ENCODE measurements around the gene JCAD.
"Not testable (repeated sequence)": the region's sequence is repeated elsewhere in the genome, so short reads cannot be mapped to it uniquely, and the experiment has no call there.

Gene JCAD

GRCh38 chr10:30059209-30060107 is at the start of gene JCAD:
JCAD (minus strand) TSS chr10:30059586; CDS start chr10:30047812, 11,774 bp downstream.
- Histone ChIP-seq H3K4me3 (ENCODE audit: low read length) (peak within 1 kb of the TSS; percentile 72), H3K27me3 (ENCODE audit: insufficient read depth, low read length) (peaks cover 13% of the 10 kb centered on the region), H3K4me1 (ENCODE audit: insufficient read depth, low read length) (peaks cover 3% of the 10 kb centered on the region), H2AFZ (ENCODE audit: low read depth, low read length) (peak within 1 kb of the TSS; percentile 90), H3K36me3 (ENCODE audit: insufficient read depth, low read length) (no peaks in the 10 kb centered on the region), H3K9me3 (ENCODE audit: low read length) (no peaks in the 10 kb centered on the region)

GRCh38 chr10:30106987-30107386 is 47.6 kb upstream of the JCAD start:
- H3K4me3 ChIP-seq (ENCODE audit: low read length) = no peak overlapping the region
- H3K4me1 ChIP-seq (ENCODE audit: insufficient read depth, low read length) = no peaks in the 10 kb centered on the region
- H3K9me3 ChIP-seq (ENCODE audit: low read length) = no peaks in the 10 kb centered on the region
- H3K27me3 ChIP-seq (ENCODE audit: insufficient read depth, low read length) = no peaks in the 10 kb centered on the region
- no peaks in the 10 kb centered on the region for H3K36me3 ChIP-seq (ENCODE audit: insufficient read depth, low read length)
- no peak overlapping the region for H2AFZ ChIP-seq (ENCODE audit: low read depth, low read length)

- no peaks in the 10 kb centered on the region for H3K27me3 ChIP-seq (ENCODE audit: insufficient read depth, low read length)
- no peak overlapping the region for H3K4me3 ChIP-seq (ENCODE audit: low read length)
- H3K9me3 ChIP-seq (ENCODE audit: low read length) = no peaks in the 10 kb centered on the region
- H3K36me3 ChIP-seq (ENCODE audit: insufficient read depth, low read length) = no peaks in the 10 kb centered on the region
- H3K4me1 ChIP-seq (ENCODE audit: insufficient read depth, low read length) = no peaks in the 10 kb centered on the region
- no peak overlapping the region for H2AFZ ChIP-seq (ENCODE audit: low read depth, low read length)
Observed at GRCh38 chr10:30103595-30104320, 44.4 kb upstream of the JCAD start.

GRCh38 chr10:30099706-30100105 is 40.3 kb upstream of the JCAD start:
- H3K9me3 ChIP-seq (ENCODE audit: low read length); H3K4me3 ChIP-seq (ENCODE audit: low read length); H3K36me3 ChIP-seq (ENCODE audit: insufficient read depth, low read length); H3K27me3 ChIP-seq (ENCODE audit: insufficient read depth, low read length); H2AFZ ChIP-seq (ENCODE audit: low read depth, low read length); H3K4me1 ChIP-seq (ENCODE audit: insufficient read depth, low read length): not testable (repeated sequence)

GRCh38 chr10:30099101-30099500 is 39.7 kb upstream of the JCAD start:
- Histone ChIP-seq H3K36me3 (ENCODE audit: insufficient read depth, low read length) (no peaks in the 10 kb centered on the region), H3K4me3 (ENCODE audit: low read length) (no peak overlapping the region), H3K4me1 (ENCODE audit: insufficient read depth, low read length) (no peaks in the 10 kb centered on the region), H3K27me3 (ENCODE audit: insufficient read depth, low read length) (no peaks in the 10 kb centered on the region), H2AFZ (ENCODE audit: low read depth, low read length) (no peak overlapping the region), H3K9me3 (ENCODE audit: low read length) (no peaks in the 10 kb centered on the region)

- Histone ChIP-seq H3K27me3 (ENCODE audit: insufficient read depth, low read length) (no peaks in the 10 kb centered on the region), H2AFZ (ENCODE audit: low read depth, low read length) (no peak overlapping the region), H3K9me3 (ENCODE audit: low read length) (no peaks in the 10 kb centered on the region), H3K4me3 (ENCODE audit: low read length) (no peak overlapping the region), H3K4me1 (ENCODE audit: insufficient read depth, low read length) (no peaks in the 10 kb centered on the region), H3K36me3 (ENCODE audit: insufficient read depth, low read length) (no peaks in the 10 kb centered on the region)
Observed at GRCh38 chr10:30098629-30099028, 39.2 kb upstream of the JCAD start.

GRCh38 chr10:30096564-30096963 is 37.2 kb upstream of the JCAD start:
- no peak overlapping the region for H2AFZ ChIP-seq (ENCODE audit: low read depth, low read length)
- H3K36me3 ChIP-seq (ENCODE audit: insufficient read depth, low read length) = no peaks in the 10 kb centered on the region
- no peaks in the 10 kb centered on the region for H3K9me3 ChIP-seq (ENCODE audit: low read length)
- no peaks in the 10 kb centered on the region for H3K27me3 ChIP-seq (ENCODE audit: insufficient read depth, low read length)
- H3K4me3 ChIP-seq (ENCODE audit: low read length) = no peak overlapping the region
- H3K4me1 ChIP-seq (ENCODE audit: insufficient read depth, low read length) = no peaks in the 10 kb centered on the region

- H3K36me3 ChIP-seq (ENCODE audit: insufficient read depth, low read length) = no peaks in the 10 kb centered on the region
- H3K9me3 ChIP-seq (ENCODE audit: low read length) = no peaks in the 10 kb centered on the region
- H2AFZ ChIP-seq (ENCODE audit: low read depth, low read length) = no peak overlapping the region
- no peaks in the 10 kb centered on the region for H3K27me3 ChIP-seq (ENCODE audit: insufficient read depth, low read length)
- no peak overlapping the region for H3K4me3 ChIP-seq (ENCODE audit: low read length)
- no peaks in the 10 kb centered on the region for H3K4me1 ChIP-seq (ENCODE audit: insufficient read depth, low read length)
Observed at GRCh38 chr10:30095631-30096422, 36.4 kb upstream of the JCAD start.

- Histone ChIP-seq H3K4me3 (ENCODE audit: low read length) (no peak overlapping the region), H2AFZ (ENCODE audit: low read depth, low read length) (no peak overlapping the region), H3K4me1 (ENCODE audit: insufficient read depth, low read length) (no peaks in the 10 kb centered on the region), H3K9me3 (ENCODE audit: low read length) (no peaks in the 10 kb centered on the region), H3K27me3 (ENCODE audit: insufficient read depth, low read length) (no peaks in the 10 kb centered on the region), H3K36me3 (ENCODE audit: insufficient read depth, low read length) (no peaks in the 10 kb centered on the region)
Observed at GRCh38 chr10:30094601-30095000, 35.2 kb upstream of the JCAD start.

GRCh38 chr10:30093303-30093950 is 34.0 kb upstream of the JCAD start:
- H3K27me3 ChIP-seq (ENCODE audit: insufficient read depth, low read length) = no peaks in the 10 kb centered on the region
- H2AFZ ChIP-seq (ENCODE audit: low read depth, low read length) = no peak overlapping the region
- no peaks in the 10 kb centered on the region for H3K9me3 ChIP-seq (ENCODE audit: low read length)
- H3K36me3 ChIP-seq (ENCODE audit: insufficient read depth, low read length) = no peaks in the 10 kb centered on the region
- H3K4me1 ChIP-seq (ENCODE audit: insufficient read depth, low read length) = no peaks in the 10 kb centered on the region
- no peak overlapping the region for H3K4me3 ChIP-seq (ENCODE audit: low read length)

GRCh38 chr10:30092151-30092790 is 32.9 kb upstream of the JCAD start:
- Histone ChIP-seq H3K4me1 (ENCODE audit: insufficient read depth, low read length) (no peaks in the 10 kb centered on the region), H3K27me3 (ENCODE audit: insufficient read depth, low read length) (no peaks in the 10 kb centered on the region), H3K36me3 (ENCODE audit: insufficient read depth, low read length) (no peaks in the 10 kb centered on the region), H2AFZ (ENCODE audit: low read depth, low read length) (no peak overlapping the region), H3K4me3 (ENCODE audit: low read length) (no peak overlapping the region), H3K9me3 (ENCODE audit: low read length) (no peaks in the 10 kb centered on the region)

- Histone ChIP-seq H3K27me3 (ENCODE audit: insufficient read depth, low read length) (no peaks in the 10 kb centered on the region), H3K9me3 (ENCODE audit: low read length) (no peaks in the 10 kb centered on the region), H2AFZ (ENCODE audit: low read depth, low read length) (no peak overlapping the region), H3K4me3 (ENCODE audit: low read length) (no peak overlapping the region), H3K36me3 (ENCODE audit: insufficient read depth, low read length) (no peaks in the 10 kb centered on the region), H3K4me1 (ENCODE audit: insufficient read depth, low read length) (no peaks in the 10 kb centered on the region)
Observed at GRCh38 chr10:30091136-30091535, 31.8 kb upstream of the JCAD start.

All from neuron (in vitro differentiated cells).